Astrocyte of the spinal cord (primary cell): ENCODE results near the gene CT45A1.
"Not testable (repeated sequence)": the region's sequence is repeated elsewhere in the genome, so short reads cannot be mapped to it uniquely, and the experiment has no call there.

Experiments
- DNase-seq: peaks from one replicate; pipeline ENCODE4 v3.0.0; 2011; ENCODE audit warnings: low read depth, low spot score
- H3K4me3 ChIP-seq: 2 replicates; pipeline ENCODE4 v1.5.1; 2011; ENCODE audit warnings: low read depth, mild to moderate bottlenecking, low read length, moderate library complexity
- CTCF ChIP-seq: IDR thresholded peaks from 2 replicates; pipeline ENCODE4 v1.5.1; 2012; ENCODE audit warnings: low read depth, mild to moderate bottlenecking, low read length, inconsistent platforms
- in situ Hi-C: cut with HindIII; loops from 2 replicates; pipeline ENCODE4 v1.10.0; 2017; ENCODE audit warnings: low sequenced_read_pairs

Gene CT45A1

GRCh38 chrX:135713183-135713689 lies at the start of gene CT45A1:
CT45A1 (plus strand) TSS chrX:135713639; CDS start chrX:135718941, 5,302 bp downstream.
- in situ Hi-C loops, DNase-seq, H3K4me3 ChIP-seq: not testable (repeated sequence)

- in situ Hi-C loops, DNase-seq, H3K4me3 ChIP-seq: not testable (repeated sequence)
These were observed 40.5 kb upstream of the CT45A1 start for GRCh38 chrX:135672979-135673378.

GRCh38 chrX:135688137-135688536 lies 25.3 kb upstream of the CT45A1 start:
- TF ChIP-seq CTCF = peak; percentile 6
- DNase-seq = no peak
- in situ Hi-C loops = no loop called here
- no peak overlapping the region for H3K4me3 ChIP-seq

- H3K4me3 ChIP-seq = no peak overlapping the region
- in situ Hi-C loops = no loop called here
- DNase-seq = no peak
- no peak for TF ChIP-seq CTCF
These were observed 18.0 kb upstream of the CT45A1 start for GRCh38 chrX:135695471-135695870.

- H3K4me3 ChIP-seq = no peak overlapping the region
- TF ChIP-seq CTCF = no peak
- in situ Hi-C loops = no loop called here
- no peak for DNase-seq
These were observed 15.8 kb upstream of the CT45A1 start for GRCh38 chrX:135697601-135698000.

- DNase-seq = no peak
- no peak overlapping the region for H3K4me3 ChIP-seq
- TF ChIP-seq CTCF = no peak
- in situ Hi-C loops = no loop called here
These were observed 14.5 kb upstream of the CT45A1 start for GRCh38 chrX:135698924-135699323.

- DNase-seq = no peak
- H3K4me3 ChIP-seq = no peak overlapping the region
- no peak for TF ChIP-seq CTCF
- in situ Hi-C loops = no loop called here
These were observed 5.6 kb upstream of the CT45A1 start for GRCh38 chrX:135707880-135708279.

GRCh38 chrX:135713795-135714194 lies 356 bp downstream of the CT45A1 start:
- in situ Hi-C loops = no loop called here
- no peak for DNase-seq
- TF ChIP-seq CTCF = no peak
- no peak overlapping the region for H3K4me3 ChIP-seq

- DNase-seq, H3K4me3 ChIP-seq, in situ Hi-C loops: not testable (repeated sequence)
These were observed 21.2 kb downstream of the CT45A1 start for GRCh38 chrX:135734666-135735065.
